SK-N-SH treated with all-trans-retinoic acid at 6 μM for 48 hours (cell line): ENCODE measurements around the gene GDF11.

Source experiments
- ATAC-seq: fragments of 200-7000 bp; cut with Tn5 transposase; 3 replicates; pipeline ENCODE4 v1.9.1; 2020; ENCODE audit warnings: mild to moderate bottlenecking, moderate library complexity
- ARNTL ChIP-seq: fragments of 450-650 bp; formaldehyde crosslinking; IDR thresholded peaks from 2 replicates; pipeline ENCODE4 v1.5.0; 2020; ENCODE audit warnings: low read depth, mild to moderate bottlenecking, moderate library complexity, borderline replicate concordance
- BACH2 ChIP-seq: fragments of 250-450 bp; sonication (Bioruptor Pico); IDR thresholded peaks from 2 replicates; pipeline ENCODE4 v1.9.0; 2021; ENCODE audit warnings: mild to moderate bottlenecking, borderline replicate concordance
- CSRNP3 ChIP-seq: fragments of 250-450 bp; sonication (Bioruptor Pico); IDR thresholded peaks from 2 replicates; pipeline ENCODE4 v1.5.1; 2021; ENCODE audit warnings: mild to moderate bottlenecking, moderate library complexity
- ESRRG ChIP-seq: fragments of 250-450 bp; sonication (Bioruptor Pico); IDR thresholded peaks from 2 replicates; pipeline ENCODE4 v1.6.1; 2021; ENCODE audit warnings: mild to moderate bottlenecking
- GLIS3 ChIP-seq: fragments of 250-450 bp; sonication (Bioruptor Pico); IDR thresholded peaks from 2 replicates; pipeline ENCODE4 v1.5.0; 2020; ENCODE audit warnings: mild to moderate bottlenecking, moderate library complexity
- ISL1 ChIP-seq: fragments of 250-450 bp; sonication (Bioruptor Pico); IDR thresholded peaks from 2 replicates; pipeline ENCODE4 v2.1.2; 2022; ENCODE audit warnings: mild to moderate bottlenecking, moderate library complexity
- OSR1 ChIP-seq: fragments of 250-450 bp; sonication (Bioruptor Pico); IDR thresholded peaks from 2 replicates; pipeline ENCODE4 v1.8.0; 2022; ENCODE audit warnings: moderate library complexity, mild to moderate bottlenecking, inconsistent platforms
- PATZ1 ChIP-seq: fragments of 250-450 bp; sonication (Bioruptor Pico); IDR thresholded peaks from 2 replicates; pipeline ENCODE4 v1.8.0; 2020; ENCODE audit warnings: mild to moderate bottlenecking, moderate library complexity, borderline replicate concordance
- PPARA ChIP-seq: fragments of 250-450 bp; sonication (Bioruptor Pico); IDR thresholded peaks from 2 replicates; pipeline ENCODE4 v1.5.0; 2020; ENCODE audit warnings: mild to moderate bottlenecking, borderline replicate concordance
- RARB ChIP-seq: fragments of 250-450 bp; sonication (Bioruptor Pico); IDR thresholded peaks from 2 replicates; pipeline ENCODE4 v1.8.0; 2021; ENCODE audit warnings: mild to moderate bottlenecking, moderate library complexity
- SNAI2 ChIP-seq: fragments of 250-450 bp; sonication (Bioruptor Pico); IDR thresholded peaks from 2 replicates; pipeline ENCODE4 v1.5.0; 2020; ENCODE audit warnings: mild to moderate bottlenecking, moderate library complexity
- TCF4 ChIP-seq: fragments of 250-450 bp; sonication (Bioruptor Pico); IDR thresholded peaks from 2 replicates; pipeline ENCODE4 v1.8.0; 2021; ENCODE audit warnings: mild to moderate bottlenecking, moderate library complexity, borderline replicate concordance
- ZC3H10 ChIP-seq: fragments of 250-450 bp; sonication (Bioruptor Pico); IDR thresholded peaks from 2 replicates; pipeline ENCODE4 v1.5.1; 2021; ENCODE audit warnings: mild to moderate bottlenecking, moderate library complexity
- ZFP3 ChIP-seq: fragments of 250-450 bp; sonication (Bioruptor Pico); IDR thresholded peaks from 2 replicates; pipeline ENCODE4 v1.5.0; 2020; ENCODE audit warnings: mild to moderate bottlenecking, moderate library complexity
- ZFP30 ChIP-seq: fragments of 450-650 bp; formaldehyde crosslinking; IDR thresholded peaks from 2 replicates; pipeline ENCODE4 v1.5.0; 2022; ENCODE audit warnings: mild to moderate bottlenecking, moderate library complexity
- ZNF565 ChIP-seq: fragments of 450-650 bp; formaldehyde crosslinking; conservative IDR thresholded peaks from 2 replicates; pipeline ENCODE4 v1.5.0; 2020; ENCODE audit warnings: low read depth, mild to moderate bottlenecking, moderate library complexity
- ZNF70 ChIP-seq: fragments of 450-650 bp; formaldehyde crosslinking; IDR thresholded peaks from 2 replicates; pipeline ENCODE4 v1.5.0; 2020; ENCODE audit warnings: mild to moderate bottlenecking, moderate library complexity
- ZNF8 ChIP-seq: fragments of 450-650 bp; formaldehyde crosslinking; IDR thresholded peaks from 2 replicates; pipeline ENCODE4 v1.5.0; 2020; ENCODE audit warnings: mild to moderate bottlenecking, moderate library complexity
- TF ChIP-seq, protein P1 (sequence below): fragments of 250-450 bp; sonication (Bioruptor Pico); IDR thresholded peaks from 2 replicates; pipeline ENCODE4 v1.5.1; 2020; ENCODE audit warnings: low read depth, mild to moderate bottlenecking, moderate library complexity
- TF ChIP-seq, protein P2 (sequence below): fragments of 250-450 bp; sonication (Bioruptor Pico); IDR thresholded peaks from 2 replicates; pipeline ENCODE4 v1.5.0; 2020; ENCODE audit warnings: mild to moderate bottlenecking, moderate library complexity
- TF ChIP-seq, protein P3 (sequence below): fragments of 250-450 bp; sonication (Bioruptor Pico); IDR thresholded peaks from 2 replicates; pipeline ENCODE4 v1.8.0; 2021; ENCODE audit warnings: low read depth, mild to moderate bottlenecking, moderate library complexity, borderline replicate concordance

Gene GDF11

DNA sequence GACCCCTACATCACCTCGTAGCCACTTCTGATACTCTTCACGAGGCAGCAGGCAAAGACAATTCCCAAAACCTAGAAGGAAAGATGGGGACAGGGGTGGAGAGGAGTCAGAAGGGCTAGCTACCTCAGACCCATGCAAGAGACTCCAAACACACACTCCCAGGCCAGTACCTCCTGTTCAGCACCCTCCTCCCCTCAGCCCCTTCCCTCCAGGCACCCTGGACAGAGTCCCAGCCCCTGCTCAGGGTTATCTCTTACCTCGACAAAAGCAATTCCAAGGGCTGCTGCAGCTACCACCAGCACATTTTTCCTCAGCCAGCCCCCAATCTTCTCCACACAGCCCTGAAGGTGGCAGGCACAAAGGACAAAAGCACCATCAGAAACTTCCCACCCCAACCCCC, 17.4 kb upstream of the GDF11 start (continued):
- TF ChIP-seq PATZ1 (CRISPR knock-in tag) (no peak), ZFP3 (CRISPR knock-in tag) (no peak), RARB (no peak), TCF4 (CRISPR knock-in tag) (no peak)

- ATAC-seq: no peak
Measured at GRCh38 chr12:55726971-55727370, 16.0 kb upstream of the GDF11 start.

GRCh38 chr12:55727643-55728185, 15.2 kb upstream of the GDF11 start:
- ATAC-seq: no peak
- TF ChIP-seq ZFP30 (CRISPR knock-in tag) (no peak), ZNF8 (CRISPR knock-in tag) (no peak), RARB (no peak), ZNF70 (CRISPR knock-in tag) (no peak), GLIS3 (no peak)
- TF ChIP-seq, protein P1, sequence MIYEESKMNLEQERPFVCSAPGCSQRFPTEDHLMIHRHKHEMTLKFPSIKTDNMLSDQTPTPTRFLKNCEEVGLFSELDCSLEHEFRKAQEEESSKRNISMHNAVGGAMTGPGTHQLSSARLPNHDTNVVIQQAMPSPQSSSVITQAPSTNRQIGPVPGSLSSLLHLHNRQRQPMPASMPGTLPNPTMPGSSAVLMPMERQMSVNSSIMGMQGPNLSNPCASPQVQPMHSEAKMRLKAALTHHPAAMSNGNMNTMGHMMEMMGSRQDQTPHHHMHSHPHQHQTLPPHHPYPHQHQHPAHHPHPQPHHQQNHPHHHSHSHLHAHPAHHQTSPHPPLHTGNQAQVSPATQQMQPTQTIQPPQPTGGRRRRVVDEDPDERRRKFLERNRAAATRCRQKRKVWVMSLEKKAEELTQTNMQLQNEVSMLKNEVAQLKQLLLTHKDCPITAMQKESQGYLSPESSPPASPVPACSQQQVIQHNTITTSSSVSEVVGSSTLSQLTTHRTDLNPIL (CRISPR knock-in tag): no peak
- TF ChIP-seq, protein P2, sequence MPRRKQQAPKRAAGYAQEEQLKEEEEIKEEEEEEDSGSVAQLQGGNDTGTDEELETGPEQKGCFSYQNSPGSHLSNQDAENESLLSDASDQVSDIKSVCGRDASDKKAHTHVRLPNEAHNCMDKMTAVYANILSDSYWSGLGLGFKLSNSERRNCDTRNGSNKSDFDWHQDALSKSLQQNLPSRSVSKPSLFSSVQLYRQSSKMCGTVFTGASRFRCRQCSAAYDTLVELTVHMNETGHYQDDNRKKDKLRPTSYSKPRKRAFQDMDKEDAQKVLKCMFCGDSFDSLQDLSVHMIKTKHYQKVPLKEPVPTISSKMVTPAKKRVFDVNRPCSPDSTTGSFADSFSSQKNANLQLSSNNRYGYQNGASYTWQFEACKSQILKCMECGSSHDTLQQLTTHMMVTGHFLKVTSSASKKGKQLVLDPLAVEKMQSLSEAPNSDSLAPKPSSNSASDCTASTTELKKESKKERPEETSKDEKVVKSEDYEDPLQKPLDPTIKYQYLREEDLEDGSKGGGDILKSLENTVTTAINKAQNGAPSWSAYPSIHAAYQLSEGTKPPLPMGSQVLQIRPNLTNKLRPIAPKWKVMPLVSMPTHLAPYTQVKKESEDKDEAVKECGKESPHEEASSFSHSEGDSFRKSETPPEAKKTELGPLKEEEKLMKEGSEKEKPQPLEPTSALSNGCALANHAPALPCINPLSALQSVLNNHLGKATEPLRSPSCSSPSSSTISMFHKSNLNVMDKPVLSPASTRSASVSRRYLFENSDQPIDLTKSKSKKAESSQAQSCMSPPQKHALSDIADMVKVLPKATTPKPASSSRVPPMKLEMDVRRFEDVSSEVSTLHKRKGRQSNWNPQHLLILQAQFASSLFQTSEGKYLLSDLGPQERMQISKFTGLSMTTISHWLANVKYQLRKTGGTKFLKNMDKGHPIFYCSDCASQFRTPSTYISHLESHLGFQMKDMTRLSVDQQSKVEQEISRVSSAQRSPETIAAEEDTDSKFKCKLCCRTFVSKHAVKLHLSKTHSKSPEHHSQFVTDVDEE: no peak

More at GRCh38 chr12:55726971-55727370, 16.0 kb upstream of the GDF11 start:
- no peak for TF ChIP-seq SNAI2
- TF ChIP-seq, protein P1 (CRISPR knock-in tag): no peak
- TF ChIP-seq, protein P3, sequence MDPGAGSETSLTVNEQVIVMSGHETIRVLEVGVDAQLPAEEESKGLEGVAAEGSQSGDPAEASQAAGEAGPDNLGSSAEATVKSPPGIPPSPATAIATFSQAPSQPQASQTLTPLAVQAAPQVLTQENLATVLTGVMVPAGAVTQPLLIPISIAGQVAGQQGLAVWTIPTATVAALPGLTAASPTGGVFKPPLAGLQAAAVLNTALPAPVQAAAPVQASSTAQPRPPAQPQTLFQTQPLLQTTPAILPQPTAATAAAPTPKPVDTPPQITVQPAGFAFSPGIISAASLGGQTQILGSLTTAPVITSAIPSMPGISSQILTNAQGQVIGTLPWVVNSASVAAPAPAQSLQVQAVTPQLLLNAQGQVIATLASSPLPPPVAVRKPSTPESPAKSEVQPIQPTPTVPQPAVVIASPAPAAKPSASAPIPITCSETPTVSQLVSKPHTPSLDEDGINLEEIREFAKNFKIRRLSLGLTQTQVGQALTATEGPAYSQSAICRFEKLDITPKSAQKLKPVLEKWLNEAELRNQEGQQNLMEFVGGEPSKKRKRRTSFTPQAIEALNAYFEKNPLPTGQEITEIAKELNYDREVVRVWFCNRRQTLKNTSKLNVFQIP (CRISPR knock-in tag): no peak
- no peak for TF ChIP-seq ZNF70 (CRISPR knock-in tag)
- TF ChIP-seq ZFP3 (CRISPR knock-in tag): no peak
- TF ChIP-seq ZNF8 (CRISPR knock-in tag): no peak
- TF ChIP-seq, protein P2: no peak
- no peak for TF ChIP-seq CSRNP3 (CRISPR knock-in tag)
- TF ChIP-seq OSR1 (CRISPR knock-in tag): no peak
- TF ChIP-seq ISL1 (CRISPR knock-in tag): no peak
- TF ChIP-seq BACH2 (CRISPR knock-in tag): no peak
- no peak for TF ChIP-seq ESRRG (CRISPR knock-in tag)
- TF ChIP-seq ZNF565 (CRISPR knock-in tag): no peak
- no peak for TF ChIP-seq PPARA (CRISPR knock-in tag)
- TF ChIP-seq ARNTL (CRISPR knock-in tag): no peak
- no peak for TF ChIP-seq RARB
- no peak for TF ChIP-seq ZC3H10
